Chondrocyte (in vitro differentiated cells): ENCODE data around the gene LARGE1. TPM values are rescaled to one million over a fixed set of nuclear protein-coding genes. Genes with fewer than 3 reads are reported as not detected.

ENCODE experiments used
- DNase-seq: peaks from one replicate; pipeline ENCODE4 v3.0.0; 2021; ENCODE audit warnings: mixed read lengths, low spot score
- H3K27ac Mint-ChIP-seq: one replicate; pipeline ENCODE4 v1.8.0; 2021; ENCODE audit warnings: mild to moderate bottlenecking, moderate library complexity, mixed read lengths; ENCODE audit not compliant: unreplicated experiment
- H3K27me3 Mint-ChIP-seq: 2 replicates; pipeline ENCODE4 v1.8.0; 2021; ENCODE audit warnings: low read depth, mixed read lengths
- H3K36me3 Mint-ChIP-seq: 2 replicates; pipeline ENCODE4 v1.8.0; 2021; ENCODE audit warnings: low read depth, mixed read lengths
- H3K4me1 Mint-ChIP-seq: 2 replicates; pipeline ENCODE4 v1.8.0; 2021; ENCODE audit warnings: low read depth, mild to moderate bottlenecking, mixed read lengths
- H3K4me3 Mint-ChIP-seq: one replicate; pipeline ENCODE4 v1.8.0; 2021; ENCODE audit warnings: mild to moderate bottlenecking, moderate library complexity, mixed read lengths; ENCODE audit not compliant: unreplicated experiment
- H3K9me3 Mint-ChIP-seq: 2 replicates; pipeline ENCODE4 v1.8.0; 2021; ENCODE audit warnings: low read depth, mixed read lengths
- CTCF ChIP-seq: fragments of 200-600 bp; sonication (generic); IDR thresholded peaks from 2 replicates; pipeline ENCODE4 v1.5.0; 2021; ENCODE audit warnings: antibody characterized with exemption, mild to moderate bottlenecking, moderate library complexity
- total RNA-seq: library from RNA; stranded (reverse); gene quantifications from 3 replicates; pipeline ENCODE4 v1.2.1, GENCODE V29; 2021

Gene LARGE1
- total RNA-seq, 1 donor from 2014 or later, result 21.3 TPM

DNA sequence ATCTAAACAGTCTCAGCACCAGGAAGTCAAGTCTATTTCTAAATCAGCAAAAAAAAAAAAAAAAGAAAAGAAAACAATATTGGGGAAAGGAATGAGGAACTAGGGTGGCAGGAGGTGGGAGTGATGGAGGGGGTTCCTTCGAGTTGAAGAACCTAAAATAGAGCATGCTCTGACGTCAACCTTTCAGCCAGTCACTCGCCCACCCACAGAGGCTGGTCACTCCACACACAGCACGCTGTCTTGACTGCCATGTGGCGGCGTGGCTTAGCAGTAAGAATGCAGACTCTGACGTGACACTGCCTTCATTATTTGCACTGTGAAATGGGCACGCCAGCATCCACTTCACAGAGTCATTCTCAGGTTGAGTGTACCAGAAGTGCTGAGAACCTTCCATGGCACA is 48.3 kb downstream of the LARGE1 start:
- TF ChIP-seq CTCF, result no peak
- Mint-ChIP-seq H3K27me3 (no peaks in the 10 kb centered on the region), H3K4me1 (peaks cover 38% of the 10 kb centered on the region)

DNA sequence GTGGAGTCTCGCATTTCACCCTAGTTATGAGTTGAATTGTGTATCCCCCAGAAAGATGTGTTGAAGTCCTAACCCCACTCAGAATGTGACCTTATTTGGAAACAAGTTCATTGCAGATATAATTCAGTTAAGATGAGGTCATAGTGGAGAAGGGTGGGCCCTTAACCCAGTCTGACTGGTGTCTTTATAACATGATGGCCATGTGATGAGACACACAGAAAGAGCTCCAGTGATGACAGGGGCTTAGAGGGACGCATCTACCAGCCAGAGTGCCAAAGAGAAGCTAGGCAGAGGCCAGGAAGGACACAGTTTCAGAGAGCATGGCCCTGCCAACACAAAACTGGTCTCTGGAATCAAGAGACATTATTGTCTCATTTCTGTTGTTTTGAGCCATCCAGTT is 50.3 kb downstream of the LARGE1 start:
- no peak overlapping the region for H3K4me3 Mint-ChIP-seq
- no peaks in the 10 kb centered on the region for H3K36me3 Mint-ChIP-seq
- H3K9me3 Mint-ChIP-seq, result no peaks in the 10 kb centered on the region
- TF ChIP-seq CTCF, result no peak
- H3K27ac Mint-ChIP-seq, result no peak overlapping the region
- DNase-seq, result no peak
- H3K27me3 Mint-ChIP-seq, result no peaks in the 10 kb centered on the region
- peaks cover 45% of the 10 kb centered on the region for H3K4me1 Mint-ChIP-seq

More for the DNA sequence above, 48.3 kb downstream of the LARGE1 start:
- DNase-seq, result no peak
- Mint-ChIP-seq H3K27ac (no peak overlapping the region), H3K36me3 (no peaks in the 10 kb centered on the region), H3K9me3 (no peaks in the 10 kb centered on the region), H3K4me3 (no peak overlapping the region)

DNA sequence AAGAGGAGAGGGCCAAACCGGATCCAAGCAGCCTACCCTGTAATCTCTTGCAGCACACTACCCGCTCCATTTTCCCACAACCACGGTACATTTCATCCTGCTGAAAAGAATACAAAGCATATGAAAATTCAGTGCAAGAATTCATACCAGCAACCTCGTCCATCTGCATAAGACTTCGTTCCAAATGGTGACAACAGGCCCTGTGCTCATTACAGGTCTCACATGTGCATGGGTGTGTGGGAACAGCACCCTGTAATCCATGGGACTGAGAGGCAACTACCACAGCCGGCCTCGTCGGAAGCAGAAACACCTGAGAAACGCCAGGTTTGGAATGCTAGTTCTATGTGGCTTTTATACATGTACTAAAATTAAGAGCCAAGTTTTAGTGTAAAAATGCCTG is 52.3 kb downstream of the LARGE1 start:
- Mint-ChIP-seq H3K27me3 (no peaks in the 10 kb centered on the region), H3K4me1 (peaks cover 39% of the 10 kb centered on the region)
- no peak for TF ChIP-seq CTCF

DNA sequence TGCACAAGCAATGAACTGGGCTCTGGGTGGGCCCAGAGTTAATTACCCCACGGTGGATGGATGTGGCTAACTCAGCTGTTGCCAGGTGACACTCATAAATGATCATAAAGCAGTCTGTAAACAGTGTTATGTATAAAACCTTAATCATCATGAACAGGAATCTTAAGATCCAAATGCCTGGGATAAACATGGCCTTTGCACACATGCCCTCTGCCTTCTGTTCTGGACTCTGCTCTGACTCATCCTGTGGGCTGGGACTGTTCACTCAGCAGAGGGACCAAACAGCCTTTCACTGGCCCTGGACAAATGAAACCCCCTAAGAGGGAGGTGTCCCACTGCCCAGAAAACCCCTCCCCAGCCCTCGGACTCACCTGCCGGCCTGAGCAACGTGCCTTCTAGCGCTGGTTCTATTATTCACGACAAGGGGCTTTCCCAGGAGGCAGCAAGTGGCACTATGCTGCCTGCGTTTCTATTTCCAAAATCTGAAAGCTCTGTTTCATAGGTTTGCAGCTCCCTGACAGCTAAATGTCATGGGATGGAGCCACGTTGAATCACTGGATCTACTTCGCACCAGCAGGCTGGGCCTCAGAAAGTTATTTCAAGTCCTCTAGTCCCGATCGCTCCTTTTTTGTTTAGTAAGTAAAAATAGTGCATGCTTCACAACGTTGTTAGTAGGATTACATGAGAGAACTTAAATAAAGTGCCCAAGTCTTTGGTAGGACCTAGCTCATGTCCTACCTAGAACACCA is 53.0 kb downstream of the LARGE1 start:
- H3K9me3 Mint-ChIP-seq, result no peaks in the 10 kb centered on the region
- TF ChIP-seq CTCF, result no peak
- DNase-seq, result no peak
- H3K4me1 Mint-ChIP-seq, result peaks cover 33% of the 10 kb centered on the region
- peak overlapping the region; percentile 38 for H3K27ac Mint-ChIP-seq
- no peaks in the 10 kb centered on the region for H3K27me3 Mint-ChIP-seq
- H3K4me3 Mint-ChIP-seq, result no peak overlapping the region
- H3K36me3 Mint-ChIP-seq, result no peaks in the 10 kb centered on the region

More for the DNA sequence above, 52.3 kb downstream of the LARGE1 start:
- Mint-ChIP-seq H3K36me3 (no peaks in the 10 kb centered on the region), H3K27ac (no peak overlapping the region), H3K4me3 (no peak overlapping the region), H3K9me3 (no peaks in the 10 kb centered on the region)
- no peak for DNase-seq

DNA sequence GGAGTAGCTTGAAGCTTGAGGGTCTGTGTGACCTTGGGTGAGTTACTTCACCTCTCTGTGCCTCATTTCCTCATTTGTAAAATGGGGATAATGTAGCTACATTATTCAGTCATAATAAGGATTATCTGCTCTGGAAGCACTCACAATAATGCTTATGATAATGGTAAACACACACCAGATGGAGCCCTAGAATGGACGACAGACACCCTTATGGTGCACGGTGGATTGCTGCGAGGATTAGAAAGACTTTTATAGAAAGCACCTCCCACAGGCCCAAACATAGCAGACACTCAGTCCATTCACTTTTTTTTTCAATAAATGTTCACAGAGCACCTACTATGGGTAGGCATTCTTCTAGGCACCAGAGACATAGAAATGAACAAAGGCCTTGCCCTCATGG is 53.8 kb downstream of the LARGE1 start:
- Mint-ChIP-seq H3K36me3 (no peaks in the 10 kb centered on the region), H3K4me1 (peaks cover 27% of the 10 kb centered on the region), H3K9me3 (no peaks in the 10 kb centered on the region), H3K27ac (no peak overlapping the region), H3K27me3 (no peaks in the 10 kb centered on the region), H3K4me3 (no peak overlapping the region)
- DNase-seq, result no peak
- TF ChIP-seq CTCF, result no peak
